SK-N-SH treated with all-trans-retinoic acid at 6 μM for 48 hours (cell line): ENCODE data around the gene NEBL.

ENCODE experiments used
- ATAC-seq: fragments of 200-7000 bp; cut with Tn5 transposase; 3 replicates; pipeline ENCODE4 v1.9.1; 2020; ENCODE audit warnings: mild to moderate bottlenecking, moderate library complexity
- ARNTL ChIP-seq: fragments of 450-650 bp; formaldehyde crosslinking; IDR thresholded peaks from 2 replicates; pipeline ENCODE4 v1.5.0; 2020; ENCODE audit warnings: low read depth, mild to moderate bottlenecking, moderate library complexity, borderline replicate concordance
- BACH2 ChIP-seq: fragments of 250-450 bp; sonication (Bioruptor Pico); IDR thresholded peaks from 2 replicates; pipeline ENCODE4 v1.9.0; 2021; ENCODE audit warnings: mild to moderate bottlenecking, borderline replicate concordance
- CSDC2 ChIP-seq: fragments of 250-450 bp; sonication (Bioruptor Pico); IDR thresholded peaks from 2 replicates; pipeline ENCODE4 v1.5.0; 2020; ENCODE audit warnings: mild to moderate bottlenecking, moderate library complexity
- ESRRG ChIP-seq: fragments of 250-450 bp; sonication (Bioruptor Pico); IDR thresholded peaks from 2 replicates; pipeline ENCODE4 v1.6.1; 2021; ENCODE audit warnings: mild to moderate bottlenecking
- GLIS3 ChIP-seq: fragments of 250-450 bp; sonication (Bioruptor Pico); IDR thresholded peaks from 2 replicates; pipeline ENCODE4 v1.5.0; 2020; ENCODE audit warnings: mild to moderate bottlenecking, moderate library complexity
- ISL1 ChIP-seq: fragments of 250-450 bp; sonication (Bioruptor Pico); IDR thresholded peaks from 2 replicates; pipeline ENCODE4 v2.1.2; 2022; ENCODE audit warnings: mild to moderate bottlenecking, moderate library complexity
- OSR1 ChIP-seq: fragments of 250-450 bp; sonication (Bioruptor Pico); IDR thresholded peaks from 2 replicates; pipeline ENCODE4 v1.8.0; 2022; ENCODE audit warnings: moderate library complexity, mild to moderate bottlenecking, inconsistent platforms
- PPARA ChIP-seq: fragments of 250-450 bp; sonication (Bioruptor Pico); IDR thresholded peaks from 2 replicates; pipeline ENCODE4 v1.5.0; 2020; ENCODE audit warnings: mild to moderate bottlenecking, borderline replicate concordance
- RARB ChIP-seq: fragments of 250-450 bp; sonication (Bioruptor Pico); IDR thresholded peaks from 2 replicates; pipeline ENCODE4 v1.8.0; 2021; ENCODE audit warnings: mild to moderate bottlenecking, moderate library complexity
- SNAI2 ChIP-seq: fragments of 250-450 bp; sonication (Bioruptor Pico); IDR thresholded peaks from 2 replicates; pipeline ENCODE4 v1.5.0; 2020; ENCODE audit warnings: mild to moderate bottlenecking, moderate library complexity
- TCF4 ChIP-seq: fragments of 250-450 bp; sonication (Bioruptor Pico); IDR thresholded peaks from 2 replicates; pipeline ENCODE4 v1.8.0; 2021; ENCODE audit warnings: mild to moderate bottlenecking, moderate library complexity, borderline replicate concordance
- TOX ChIP-seq: fragments of 250-450 bp; sonication (Bioruptor Pico); IDR thresholded peaks from 2 replicates; pipeline ENCODE4 v1.8.0; 2021; ENCODE audit warnings: mild to moderate bottlenecking, moderate library complexity, borderline replicate concordance
- ZC3H10 ChIP-seq: fragments of 250-450 bp; sonication (Bioruptor Pico); IDR thresholded peaks from 2 replicates; pipeline ENCODE4 v1.5.1; 2021; ENCODE audit warnings: mild to moderate bottlenecking, moderate library complexity
- ZFP3 ChIP-seq: fragments of 250-450 bp; sonication (Bioruptor Pico); IDR thresholded peaks from 2 replicates; pipeline ENCODE4 v1.5.0; 2020; ENCODE audit warnings: mild to moderate bottlenecking, moderate library complexity
- ZFP30 ChIP-seq: fragments of 450-650 bp; formaldehyde crosslinking; IDR thresholded peaks from 2 replicates; pipeline ENCODE4 v1.5.0; 2022; ENCODE audit warnings: mild to moderate bottlenecking, moderate library complexity
- ZNF565 ChIP-seq: fragments of 450-650 bp; formaldehyde crosslinking; conservative IDR thresholded peaks from 2 replicates; pipeline ENCODE4 v1.5.0; 2020; ENCODE audit warnings: low read depth, mild to moderate bottlenecking, moderate library complexity
- ZNF70 ChIP-seq: fragments of 450-650 bp; formaldehyde crosslinking; IDR thresholded peaks from 2 replicates; pipeline ENCODE4 v1.5.0; 2020; ENCODE audit warnings: mild to moderate bottlenecking, moderate library complexity
- ZNF8 ChIP-seq: fragments of 450-650 bp; formaldehyde crosslinking; IDR thresholded peaks from 2 replicates; pipeline ENCODE4 v1.5.0; 2020; ENCODE audit warnings: mild to moderate bottlenecking, moderate library complexity
- TF ChIP-seq, protein P1 (sequence below): fragments of 250-450 bp; sonication (Bioruptor Pico); IDR thresholded peaks from 2 replicates; pipeline ENCODE4 v1.8.0; 2020; ENCODE audit warnings: mild to moderate bottlenecking, moderate library complexity, borderline replicate concordance
- TF ChIP-seq, protein P2 (sequence below): fragments of 250-450 bp; sonication (Bioruptor Pico); IDR thresholded peaks from 2 replicates; pipeline ENCODE4 v1.5.1; 2021; ENCODE audit warnings: mild to moderate bottlenecking, moderate library complexity
- TF ChIP-seq, protein P3 (sequence below): fragments of 250-450 bp; sonication (Bioruptor Pico); IDR thresholded peaks from 2 replicates; pipeline ENCODE4 v1.5.1; 2020; ENCODE audit warnings: low read depth, mild to moderate bottlenecking, moderate library complexity
- TF ChIP-seq, protein P4 (sequence below): fragments of 250-450 bp; sonication (Bioruptor Pico); IDR thresholded peaks from 2 replicates; pipeline ENCODE4 v1.5.0; 2020; ENCODE audit warnings: mild to moderate bottlenecking, moderate library complexity

NEBL gene

DNA sequence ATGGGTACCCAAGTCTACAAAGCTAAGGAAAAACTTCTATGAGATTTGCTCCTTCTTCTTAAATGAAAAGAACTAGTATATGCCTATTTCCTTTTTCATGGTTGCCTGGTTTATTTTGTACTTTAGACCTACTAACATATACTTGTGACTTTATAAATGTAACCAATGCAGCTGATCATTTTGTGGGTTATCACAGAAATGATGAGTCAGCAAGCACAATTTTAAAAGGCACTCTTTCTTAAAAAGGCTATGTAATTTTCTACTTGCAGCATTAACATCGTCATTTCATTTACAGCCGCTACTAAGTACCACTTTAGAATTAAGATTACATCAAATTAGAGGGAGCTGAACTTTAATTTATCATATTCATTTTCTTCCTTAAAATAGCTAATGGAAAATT lies 13.6 kb downstream of the NEBL start (continued):
- TF ChIP-seq CSDC2 (no peak), ZNF565 (CRISPR knock-in tag) (no peak), ZC3H10 (no peak), PPARA (CRISPR knock-in tag) (no peak), TCF4 (CRISPR knock-in tag) (no peak), ISL1 (no peak)

DNA sequence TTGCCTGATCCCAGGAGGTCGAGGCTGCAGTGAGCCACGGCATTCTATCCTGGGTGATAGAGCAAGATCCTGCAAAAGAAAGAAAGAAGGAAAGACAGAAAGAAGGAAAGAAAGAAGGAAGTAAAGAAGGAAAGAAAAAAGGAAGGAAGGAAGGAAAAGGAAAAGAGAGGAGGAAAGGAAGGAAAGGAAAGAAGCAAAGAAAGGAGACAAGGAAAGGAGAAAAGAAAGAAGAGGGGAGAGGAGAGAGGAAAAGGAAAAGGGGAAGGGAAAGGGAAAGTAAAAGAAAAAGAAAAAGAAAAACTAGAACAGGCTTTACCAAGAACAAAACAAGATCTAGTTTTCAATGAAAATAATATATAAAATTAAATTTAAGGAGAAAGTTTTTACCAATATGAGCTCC lies 15.0 kb downstream of the NEBL start:
- no peak for ATAC-seq
- TF ChIP-seq BACH2 = no peak
- TF ChIP-seq RARB (CRISPR knock-in tag) = no peak
- no peak for TF ChIP-seq ZNF8 (CRISPR knock-in tag)
- TF ChIP-seq ZFP30 (CRISPR knock-in tag) = no peak
- no peak for TF ChIP-seq GLIS3 (CRISPR knock-in tag)
- TF ChIP-seq, protein P1, sequence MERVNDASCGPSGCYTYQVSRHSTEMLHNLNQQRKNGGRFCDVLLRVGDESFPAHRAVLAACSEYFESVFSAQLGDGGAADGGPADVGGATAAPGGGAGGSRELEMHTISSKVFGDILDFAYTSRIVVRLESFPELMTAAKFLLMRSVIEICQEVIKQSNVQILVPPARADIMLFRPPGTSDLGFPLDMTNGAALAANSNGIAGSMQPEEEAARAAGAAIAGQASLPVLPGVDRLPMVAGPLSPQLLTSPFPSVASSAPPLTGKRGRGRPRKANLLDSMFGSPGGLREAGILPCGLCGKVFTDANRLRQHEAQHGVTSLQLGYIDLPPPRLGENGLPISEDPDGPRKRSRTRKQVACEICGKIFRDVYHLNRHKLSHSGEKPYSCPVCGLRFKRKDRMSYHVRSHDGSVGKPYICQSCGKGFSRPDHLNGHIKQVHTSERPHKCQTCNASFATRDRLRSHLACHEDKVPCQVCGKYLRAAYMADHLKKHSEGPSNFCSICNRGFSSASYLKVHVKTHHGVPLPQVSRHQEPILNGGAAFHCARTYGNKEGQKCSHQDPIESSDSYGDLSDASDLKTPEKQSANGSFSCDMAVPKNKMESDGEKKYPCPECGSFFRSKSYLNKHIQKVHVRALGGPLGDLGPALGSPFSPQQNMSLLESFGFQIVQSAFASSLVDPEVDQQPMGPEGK (CRISPR knock-in tag) = no peak
- TF ChIP-seq ZFP3 (CRISPR knock-in tag) = no peak
- no peak for TF ChIP-seq ESRRG
- no peak for TF ChIP-seq ZNF70 (CRISPR knock-in tag)
- TF ChIP-seq TOX (CRISPR knock-in tag) = no peak
- no peak for TF ChIP-seq ARNTL (CRISPR knock-in tag)
- TF ChIP-seq, protein P2, sequence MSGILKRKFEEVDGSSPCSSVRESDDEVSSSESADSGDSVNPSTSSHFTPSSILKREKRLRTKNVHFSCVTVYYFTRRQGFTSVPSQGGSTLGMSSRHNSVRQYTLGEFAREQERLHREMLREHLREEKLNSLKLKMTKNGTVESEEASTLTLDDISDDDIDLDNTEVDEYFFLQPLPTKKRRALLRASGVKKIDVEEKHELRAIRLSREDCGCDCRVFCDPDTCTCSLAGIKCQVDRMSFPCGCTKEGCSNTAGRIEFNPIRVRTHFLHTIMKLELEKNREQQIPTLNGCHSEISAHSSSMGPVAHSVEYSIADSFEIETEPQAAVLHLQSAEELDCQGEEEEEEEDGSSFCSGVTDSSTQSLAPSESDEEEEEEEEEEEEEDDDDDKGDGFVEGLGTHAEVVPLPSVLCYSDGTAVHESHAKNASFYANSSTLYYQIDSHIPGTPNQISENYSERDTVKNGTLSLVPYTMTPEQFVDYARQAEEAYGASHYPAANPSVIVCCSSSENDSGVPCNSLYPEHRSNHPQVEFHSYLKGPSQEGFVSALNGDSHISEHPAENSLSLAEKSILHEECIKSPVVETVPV (CRISPR knock-in tag) = no peak
- TF ChIP-seq ZC3H10 = no peak
- TF ChIP-seq ZNF565 (CRISPR knock-in tag) = no peak
- TF ChIP-seq, protein P3, sequence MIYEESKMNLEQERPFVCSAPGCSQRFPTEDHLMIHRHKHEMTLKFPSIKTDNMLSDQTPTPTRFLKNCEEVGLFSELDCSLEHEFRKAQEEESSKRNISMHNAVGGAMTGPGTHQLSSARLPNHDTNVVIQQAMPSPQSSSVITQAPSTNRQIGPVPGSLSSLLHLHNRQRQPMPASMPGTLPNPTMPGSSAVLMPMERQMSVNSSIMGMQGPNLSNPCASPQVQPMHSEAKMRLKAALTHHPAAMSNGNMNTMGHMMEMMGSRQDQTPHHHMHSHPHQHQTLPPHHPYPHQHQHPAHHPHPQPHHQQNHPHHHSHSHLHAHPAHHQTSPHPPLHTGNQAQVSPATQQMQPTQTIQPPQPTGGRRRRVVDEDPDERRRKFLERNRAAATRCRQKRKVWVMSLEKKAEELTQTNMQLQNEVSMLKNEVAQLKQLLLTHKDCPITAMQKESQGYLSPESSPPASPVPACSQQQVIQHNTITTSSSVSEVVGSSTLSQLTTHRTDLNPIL (CRISPR knock-in tag) = no peak
- no peak for TF ChIP-seq ISL1
- TF ChIP-seq TCF4 (CRISPR knock-in tag) = no peak
- TF ChIP-seq SNAI2 (CRISPR knock-in tag) = no peak

DNA sequence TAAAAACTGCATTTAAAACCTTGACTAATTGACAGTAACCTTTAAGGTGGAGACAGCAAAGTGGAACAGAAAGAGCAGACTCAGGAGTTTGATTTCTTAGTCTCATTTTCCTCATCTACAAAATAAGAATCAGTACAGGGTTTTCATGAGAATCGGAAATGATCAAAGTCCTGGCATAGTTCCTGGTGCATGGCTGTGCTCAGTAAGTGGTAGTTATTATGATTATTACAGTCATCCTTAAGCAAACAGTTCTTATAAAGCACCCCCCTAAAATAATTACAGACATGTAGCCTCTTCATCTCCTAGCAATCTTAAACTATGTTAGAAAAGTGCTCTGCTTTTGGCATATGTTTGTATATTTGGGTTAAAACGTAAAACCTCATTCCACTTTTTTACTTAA lies 18.0 kb downstream of the NEBL start:
- no peak for ATAC-seq
- TF ChIP-seq RARB (CRISPR knock-in tag) (no peak), ZNF70 (CRISPR knock-in tag) (no peak), OSR1 (CRISPR knock-in tag) (no peak), ZFP30 (CRISPR knock-in tag) (no peak), CSDC2 (no peak), TCF4 (CRISPR knock-in tag) (no peak), SNAI2 (CRISPR knock-in tag) (no peak), ISL1 (no peak), BACH2 (no peak), ZNF565 (CRISPR knock-in tag) (no peak), PPARA (CRISPR knock-in tag) (no peak), ARNTL (CRISPR knock-in tag) (no peak), TOX (CRISPR knock-in tag) (no peak), ZNF8 (CRISPR knock-in tag) (no peak), ZFP3 (CRISPR knock-in tag) (no peak)
- TF ChIP-seq, protein P4, sequence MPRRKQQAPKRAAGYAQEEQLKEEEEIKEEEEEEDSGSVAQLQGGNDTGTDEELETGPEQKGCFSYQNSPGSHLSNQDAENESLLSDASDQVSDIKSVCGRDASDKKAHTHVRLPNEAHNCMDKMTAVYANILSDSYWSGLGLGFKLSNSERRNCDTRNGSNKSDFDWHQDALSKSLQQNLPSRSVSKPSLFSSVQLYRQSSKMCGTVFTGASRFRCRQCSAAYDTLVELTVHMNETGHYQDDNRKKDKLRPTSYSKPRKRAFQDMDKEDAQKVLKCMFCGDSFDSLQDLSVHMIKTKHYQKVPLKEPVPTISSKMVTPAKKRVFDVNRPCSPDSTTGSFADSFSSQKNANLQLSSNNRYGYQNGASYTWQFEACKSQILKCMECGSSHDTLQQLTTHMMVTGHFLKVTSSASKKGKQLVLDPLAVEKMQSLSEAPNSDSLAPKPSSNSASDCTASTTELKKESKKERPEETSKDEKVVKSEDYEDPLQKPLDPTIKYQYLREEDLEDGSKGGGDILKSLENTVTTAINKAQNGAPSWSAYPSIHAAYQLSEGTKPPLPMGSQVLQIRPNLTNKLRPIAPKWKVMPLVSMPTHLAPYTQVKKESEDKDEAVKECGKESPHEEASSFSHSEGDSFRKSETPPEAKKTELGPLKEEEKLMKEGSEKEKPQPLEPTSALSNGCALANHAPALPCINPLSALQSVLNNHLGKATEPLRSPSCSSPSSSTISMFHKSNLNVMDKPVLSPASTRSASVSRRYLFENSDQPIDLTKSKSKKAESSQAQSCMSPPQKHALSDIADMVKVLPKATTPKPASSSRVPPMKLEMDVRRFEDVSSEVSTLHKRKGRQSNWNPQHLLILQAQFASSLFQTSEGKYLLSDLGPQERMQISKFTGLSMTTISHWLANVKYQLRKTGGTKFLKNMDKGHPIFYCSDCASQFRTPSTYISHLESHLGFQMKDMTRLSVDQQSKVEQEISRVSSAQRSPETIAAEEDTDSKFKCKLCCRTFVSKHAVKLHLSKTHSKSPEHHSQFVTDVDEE = no peak
- TF ChIP-seq, protein P3 (CRISPR knock-in tag) = no peak
- TF ChIP-seq, protein P1 (CRISPR knock-in tag) = no peak
- TF ChIP-seq, protein P2 (CRISPR knock-in tag) = no peak
